ENCODE data around the gene GRM1.

The GRM1 gene

GRCh38 chr6:146056506-146056905 lies 27.6 kb downstream of the GRM1 start:
- ATAC-seq (ENCODE audit: insufficient read depth, low read depth): no peak
- Histone ChIP-seq H4K20me1 (ENCODE audit: insufficient read depth, low read length) (no peaks in the 10 kb centered on the region), H3K9me3 (ENCODE audit: insufficient read depth, low read length, severe bottlenecking) (no peaks in the 10 kb centered on the region), H3K4me1 (ENCODE audit: insufficient read depth, low read length) (no peaks in the 10 kb centered on the region), H2AFZ (ENCODE audit: low read depth, low read length) (no peak overlapping the region), H3K27me3 (ENCODE audit: insufficient read depth, low read length, poor library complexity) (no peaks in the 10 kb centered on the region), H3K27ac (ENCODE audit: low read length) (no peak overlapping the region), H3K9ac (ENCODE audit: low read depth, low read length) (no peak overlapping the region), H3K36me3 (ENCODE audit: insufficient read depth, low read length) (no peaks in the 10 kb centered on the region), H3K4me2 (ENCODE audit: insufficient read depth, low read length) (no peak overlapping the region), H3K79me2 (ENCODE audit: insufficient read depth, low read length) (no peaks in the 10 kb centered on the region), H3K4me3 (ENCODE audit: low read depth in 1 of 2, low read length in 2 of 2) (no peak overlapping the region)
- DNase-seq: no peak
- TF ChIP-seq CTCF (IDR thresholded peaks at IDR 0.05; ENCODE audit: borderline replicate concordance, extremely low read depth, low read length, poor library complexity, severe bottlenecking) (no peak), EZH2 (IDR thresholded peaks at IDR 0.05; ENCODE audit: borderline replicate concordance, low read depth, low read length, severe bottlenecking) (no peak)

GRCh38 chr6:146065690-146066089 lies 36.8 kb downstream of the GRM1 start:
- H3K9me3 ChIP-seq (ENCODE audit: insufficient read depth, low read length, severe bottlenecking): no peaks in the 10 kb centered on the region
- ATAC-seq (ENCODE audit: insufficient read depth, low read depth) (no peak), DNase-seq (no peak)
- H3K27ac ChIP-seq (ENCODE audit: low read length): no peak overlapping the region
- no peaks in the 10 kb centered on the region for H4K20me1 ChIP-seq (ENCODE audit: insufficient read depth, low read length)
- no peak overlapping the region for H3K9ac ChIP-seq (ENCODE audit: low read depth, low read length)
- H3K4me2 ChIP-seq (ENCODE audit: insufficient read depth, low read length): no peak overlapping the region
- no peak for TF ChIP-seq EZH2 (IDR thresholded peaks at IDR 0.05; ENCODE audit: borderline replicate concordance, low read depth, low read length, severe bottlenecking)
- TF ChIP-seq CTCF (IDR thresholded peaks at IDR 0.05; ENCODE audit: borderline replicate concordance, extremely low read depth, low read length, poor library complexity, severe bottlenecking): no peak
- no peaks in the 10 kb centered on the region for H3K79me2 ChIP-seq (ENCODE audit: insufficient read depth, low read length)
- no peak overlapping the region for H3K4me3 ChIP-seq (ENCODE audit: low read depth in 1 of 2, low read length in 2 of 2)
- no peaks in the 10 kb centered on the region for H3K4me1 ChIP-seq (ENCODE audit: insufficient read depth, low read length)
- no peaks in the 10 kb centered on the region for H3K27me3 ChIP-seq (ENCODE audit: insufficient read depth, low read length, poor library complexity)
- H2AFZ ChIP-seq (ENCODE audit: low read depth, low read length): no peak overlapping the region
- no peaks in the 10 kb centered on the region for H3K36me3 ChIP-seq (ENCODE audit: insufficient read depth, low read length)

GRCh38 chr6:146066506-146066905 lies 37.6 kb downstream of the GRM1 start:
- Histone ChIP-seq H2AFZ (ENCODE audit: low read depth, low read length) (no peak overlapping the region), H4K20me1 (ENCODE audit: insufficient read depth, low read length) (no peaks in the 10 kb centered on the region), H3K79me2 (ENCODE audit: insufficient read depth, low read length) (no peaks in the 10 kb centered on the region)

More at GRCh38 chr6:146066506-146066905, 37.6 kb downstream of the GRM1 start:
- Histone ChIP-seq H3K36me3 (ENCODE audit: insufficient read depth, low read length) (no peaks in the 10 kb centered on the region), H3K4me3 (ENCODE audit: low read depth in 1 of 2, low read length in 2 of 2) (no peak overlapping the region), H3K9ac (ENCODE audit: low read depth, low read length) (no peak overlapping the region), H3K4me2 (ENCODE audit: insufficient read depth, low read length) (no peak overlapping the region), H3K27me3 (ENCODE audit: insufficient read depth, low read length, poor library complexity) (no peaks in the 10 kb centered on the region), H3K9me3 (ENCODE audit: insufficient read depth, low read length, severe bottlenecking) (no peaks in the 10 kb centered on the region), H3K27ac (ENCODE audit: low read length) (no peak overlapping the region), H3K4me1 (ENCODE audit: insufficient read depth, low read length) (no peaks in the 10 kb centered on the region)
- TF ChIP-seq CTCF (IDR thresholded peaks at IDR 0.05; ENCODE audit: borderline replicate concordance, extremely low read depth, low read length, poor library complexity, severe bottlenecking): no peak
- TF ChIP-seq EZH2 (IDR thresholded peaks at IDR 0.05; ENCODE audit: borderline replicate concordance, low read depth, low read length, severe bottlenecking): no peak
- ATAC-seq (ENCODE audit: insufficient read depth, low read depth): no peak
- DNase-seq: no peak

Measured in DND-41 (cell line).